Astrocyte (in vitro differentiated cells and primary cell): ENCODE data around the gene SEMA4D. TPM values are rescaled to one million over a fixed set of nuclear protein-coding genes. Genes with fewer than 3 reads are reported as not detected.

Experiments
- DNase-seq: peaks from one replicate; pipeline ENCODE4 v3.0.0-alpha.2; 2010; ENCODE audit warnings: low read depth
- FAIRE-seq: peaks from 2 replicates; lab custom pipeline; 2011; peaks lifted over from hg19 to GRCh38; lab: Jason Lieb, UNC
- H2AFZ ChIP-seq: 2 replicates; pipeline ENCODE4 v1.6.0; 2012; ENCODE audit warnings: low read depth, low read length, inconsistent platforms
- H3K27ac ChIP-seq: 2 replicates; pipeline ENCODE4 v1.5.1; 2011; ENCODE audit warnings: low read depth, low read length, inconsistent platforms
- H3K27me3 ChIP-seq: 2 replicates; pipeline ENCODE4 v1.6.0; 2011; ENCODE audit warnings: low read length, inconsistent platforms; ENCODE audit not compliant: insufficient read depth
- H3K36me3 ChIP-seq: 2 replicates; pipeline ENCODE4 v1.5.1; 2011; ENCODE audit warnings: low read length, inconsistent platforms; ENCODE audit not compliant: insufficient read depth
- H3K4me1 ChIP-seq: 2 replicates; pipeline ENCODE4 v1.5.1; 2011; ENCODE audit warnings: low read length, inconsistent platforms; ENCODE audit not compliant: insufficient read depth
- H3K4me2 ChIP-seq: 2 replicates; pipeline ENCODE4 v1.6.0; 2012; ENCODE audit warnings: low read length, inconsistent platforms
- H3K4me3 ChIP-seq: 2 replicates; pipeline ENCODE4 v1.5.1; 2011; ENCODE audit warnings: low read depth, mild to moderate bottlenecking, low read length, inconsistent platforms; ENCODE audit not compliant: insufficient read depth
- H3K79me2 ChIP-seq: 2 replicates; pipeline ENCODE4 v1.6.0; 2012; ENCODE audit warnings: mild to moderate bottlenecking, low read length, inconsistent platforms; ENCODE audit not compliant: insufficient read depth
- H3K9ac ChIP-seq: 2 replicates; pipeline ENCODE4 v1.6.0; 2012; ENCODE audit warnings: mild to moderate bottlenecking, low read length, inconsistent platforms
- H3K9me3 ChIP-seq: 2 replicates; pipeline ENCODE4 v1.5.1; 2012; ENCODE audit warnings: low read depth, mild to moderate bottlenecking, low read length, inconsistent platforms; ENCODE audit not compliant: insufficient read depth
- H4K20me1 ChIP-seq: 2 replicates; pipeline ENCODE4 v1.6.0; 2012; ENCODE audit warnings: low read length, inconsistent platforms; ENCODE audit not compliant: insufficient read depth
- H3K27ac Mint-ChIP-seq: one replicate; pipeline ENCODE4 v1.8.0; 2021; ENCODE audit warnings: mild to moderate bottlenecking, mixed read lengths; ENCODE audit not compliant: unreplicated experiment
- H3K27me3 Mint-ChIP-seq: one replicate; pipeline ENCODE4 v1.8.0; 2021; ENCODE audit warnings: low read depth, mixed read lengths; ENCODE audit not compliant: unreplicated experiment
- H3K36me3 Mint-ChIP-seq: one replicate; pipeline ENCODE4 v1.8.0; 2021; ENCODE audit warnings: low read depth, mixed read lengths; ENCODE audit not compliant: unreplicated experiment
- H3K4me1 Mint-ChIP-seq: one replicate; pipeline ENCODE4 v1.8.0; 2021; ENCODE audit warnings: low read depth, mixed read lengths; ENCODE audit not compliant: unreplicated experiment
- H3K4me3 Mint-ChIP-seq: one replicate; pipeline ENCODE4 v1.8.0; 2021; ENCODE audit warnings: mild to moderate bottlenecking, moderate library complexity, mixed read lengths; ENCODE audit not compliant: unreplicated experiment
- H3K9me3 Mint-ChIP-seq: one replicate; pipeline ENCODE4 v1.8.0; 2021; ENCODE audit warnings: mild to moderate bottlenecking, mixed read lengths; ENCODE audit not compliant: unreplicated experiment
- CTCF ChIP-seq: IDR thresholded peaks from 2 replicates; pipeline ENCODE4 v1.5.1; 2011; ENCODE audit warnings: low read depth, mild to moderate bottlenecking, inconsistent platforms, low read length, moderate library complexity; ENCODE audit not compliant: insufficient read depth
- EZH2 ChIP-seq: IDR thresholded peaks from 2 replicates; pipeline ENCODE4 v1.6.1; 2012; ENCODE audit warnings: mild to moderate bottlenecking, low read length, inconsistent platforms; ENCODE audit not compliant: insufficient read depth
- total RNA-seq: library from RNA; stranded (reverse); gene quantifications from 2 replicates; pipeline ENCODE4 v1.2.1, GENCODE V29; 2021

The SEMA4D gene
- total RNA-seq, 1 donor from 2014 or later = 6.2 TPM

GRCh38 chr9:89446961-89447310 is 51.0 kb downstream of the SEMA4D start:
- Histone ChIP-seq H3K4me2 (no peak overlapping the region), H3K27me3 (no peaks in the 10 kb centered on the region), H3K4me3 (no peak overlapping the region), H3K9me3 (no peaks in the 10 kb centered on the region), H2AFZ (no peak overlapping the region), H3K9ac (no peak overlapping the region), H3K4me1 (peaks cover 9% of the 10 kb centered on the region), H3K27ac (no peak overlapping the region), H3K36me3 (no peaks in the 10 kb centered on the region), H3K79me2 (no peaks in the 10 kb centered on the region), H4K20me1 (no peaks in the 10 kb centered on the region)
- TF ChIP-seq EZH2 (no peak), CTCF (no peak)
- H3K4me1 Mint-ChIP-seq = peaks cover 28% of the 10 kb centered on the region
- H3K9me3 Mint-ChIP-seq = no peaks in the 10 kb centered on the region
- no peak for FAIRE-seq
- DNase-seq = no peak
- no peaks in the 10 kb centered on the region for H3K36me3 Mint-ChIP-seq
- H3K27me3 Mint-ChIP-seq = peaks cover 10% of the 10 kb centered on the region
- H3K4me3 Mint-ChIP-seq = no peak overlapping the region
- no peak overlapping the region for H3K27ac Mint-ChIP-seq

DNA sequence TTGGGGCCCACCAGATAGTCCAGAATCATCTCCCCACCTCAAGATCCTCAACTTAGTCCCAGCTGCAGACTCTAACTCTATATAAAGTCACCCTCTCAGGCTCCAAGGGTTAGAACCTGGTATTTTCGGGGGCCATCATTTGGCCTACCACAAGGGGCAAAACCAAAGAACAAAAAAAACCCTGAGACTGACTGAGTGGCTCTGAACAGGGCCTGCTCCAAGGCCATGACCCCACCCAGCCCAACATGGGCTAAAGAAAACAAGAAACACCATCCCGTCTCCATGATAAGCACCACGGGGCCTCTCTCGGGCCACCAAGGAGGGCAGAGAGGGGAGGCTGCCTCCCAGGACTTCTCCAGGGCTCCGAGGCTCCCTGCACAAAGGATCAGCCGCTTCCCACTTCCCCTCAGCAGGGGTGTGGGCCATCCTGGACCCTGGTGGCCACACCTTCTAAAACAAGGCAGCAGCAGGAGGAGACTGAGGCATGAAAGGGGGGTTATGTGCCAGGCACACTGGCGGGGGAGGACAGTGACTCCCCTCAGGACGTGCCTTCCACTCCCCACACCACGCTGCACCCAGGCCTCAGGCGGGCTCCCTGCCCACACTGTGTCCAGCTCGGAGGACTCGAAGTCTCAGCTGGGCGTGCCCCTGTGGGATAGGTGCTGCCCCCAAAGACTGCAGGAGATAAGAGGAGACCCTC is 51.5 kb downstream of the SEMA4D start:
- H4K20me1 ChIP-seq = no peaks in the 10 kb centered on the region
- H3K27ac Mint-ChIP-seq = no peak overlapping the region
- no peak overlapping the region for H3K27ac ChIP-seq
- no peak for FAIRE-seq
- no peaks in the 10 kb centered on the region for H3K36me3 ChIP-seq
- no peak overlapping the region for H3K4me3 Mint-ChIP-seq
- no peak overlapping the region for H3K4me3 ChIP-seq
- no peak overlapping the region for H3K4me2 ChIP-seq
- TF ChIP-seq CTCF (no peak), EZH2 (no peak)
- H3K9me3 ChIP-seq = no peaks in the 10 kb centered on the region
- peaks cover 9% of the 10 kb centered on the region for H3K27me3 Mint-ChIP-seq
- DNase-seq = no peak
- no peak overlapping the region for H3K9ac ChIP-seq
- peaks cover 28% of the 10 kb centered on the region for H3K4me1 Mint-ChIP-seq
- H2AFZ ChIP-seq = no peak overlapping the region
- H3K4me1 ChIP-seq = peaks cover 9% of the 10 kb centered on the region
- no peaks in the 10 kb centered on the region for H3K9me3 Mint-ChIP-seq
- H3K79me2 ChIP-seq = no peaks in the 10 kb centered on the region
- H3K27me3 ChIP-seq = no peaks in the 10 kb centered on the region
- H3K36me3 Mint-ChIP-seq = no peaks in the 10 kb centered on the region

DNA sequence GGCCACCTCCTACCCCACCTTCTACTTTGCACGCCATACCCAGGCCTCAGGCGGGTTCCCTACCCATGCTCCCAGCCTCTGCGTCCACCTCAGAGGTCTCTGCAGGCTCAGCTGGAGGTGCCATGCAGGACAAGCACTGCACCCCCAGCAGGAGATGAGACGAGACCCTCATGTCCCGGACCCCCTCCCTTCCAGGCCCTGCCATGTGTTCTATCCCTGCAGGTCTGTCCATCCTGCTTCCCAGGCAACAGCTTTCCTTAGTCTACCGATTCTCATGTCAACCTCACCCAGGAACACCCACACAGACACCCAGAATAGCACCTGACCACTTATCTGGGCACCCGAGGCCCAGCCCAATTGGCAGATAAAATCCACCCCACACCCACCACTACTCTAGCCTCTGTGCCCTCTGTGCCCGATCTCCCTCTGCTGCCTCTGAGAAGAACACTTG is 52.1 kb downstream of the SEMA4D start:
- H3K4me1 Mint-ChIP-seq = peaks cover 32% of the 10 kb centered on the region
- FAIRE-seq (no peak), DNase-seq (no peak)
- no peaks in the 10 kb centered on the region for H3K9me3 Mint-ChIP-seq
- Histone ChIP-seq H4K20me1 (no peaks in the 10 kb centered on the region), H3K9me3 (no peaks in the 10 kb centered on the region), H3K9ac (no peak overlapping the region), H3K79me2 (no peaks in the 10 kb centered on the region), H3K27ac (no peak overlapping the region), H3K4me2 (no peak overlapping the region), H3K27me3 (peaks cover under 1% of the 10 kb centered on the region), H2AFZ (no peak overlapping the region), H3K4me1 (peaks cover 9% of the 10 kb centered on the region), H3K36me3 (no peaks in the 10 kb centered on the region), H3K4me3 (no peak overlapping the region)
- no peak overlapping the region for H3K4me3 Mint-ChIP-seq
- H3K36me3 Mint-ChIP-seq = no peaks in the 10 kb centered on the region
- H3K27ac Mint-ChIP-seq = no peak overlapping the region
- TF ChIP-seq CTCF = no peak
- TF ChIP-seq EZH2 = no peak
- H3K27me3 Mint-ChIP-seq = peaks cover 7% of the 10 kb centered on the region
